ENCODE results near the gene TRIM46. TPM values are rescaled to one million over a fixed set of nuclear protein-coding genes. Genes with fewer than 3 reads are reported as not detected.

TRIM46 gene
- total and polyA plus RNA-seq, 9 of the 15 experiments (the other 6 are each of a cell fraction or from before 2014, with no cell fraction given), result 0.05 to 0.60 (median 0.16) TPM; not detected in 3

GRCh38 chr1:155193275-155193990 lies 19.8 kb downstream of the TRIM46 start (continued):
- peak; percentile 89 for TF ChIP-seq AFF4 (CRISPR knock-in tag; IDR thresholded peaks at IDR 0.05)
- no peak for TF ChIP-seq ZNF584 (CRISPR knock-in tag; IDR thresholded peaks at IDR 0.05; ENCODE audit: low read depth)
- TF ChIP-seq SFPQ (IDR thresholded peaks at IDR 0.05; ENCODE audit: low read depth, low read length), result no peak
- TF ChIP-seq ZBTB33 (CRISPR knock-in tag; IDR thresholded peaks at IDR 0.05), result no peak; the same call in 1 of the 2 replicates
- TF ChIP-seq PHF20 (IDR thresholded peaks at IDR 0.05; ENCODE audit: partially characterized antibody), result no peak
- 0 out of 2 replicates have a peak, but pooled peaks have one; percentile 40 for TF ChIP-seq SOX6 (IDR thresholded peaks at IDR 0.05)
- TF ChIP-seq HDGF (IDR thresholded peaks at IDR 0.05), result no peak
- no peak for TF ChIP-seq U2AF2 (optimal IDR thresholded peaks at IDR 0.05; ENCODE audit: low read depth, low read length)
- TF ChIP-seq KAT7 (CRISPR knock-in tag; IDR thresholded peaks at IDR 0.05; ENCODE audit: borderline replicate concordance), result peak; percentile 89; the same call in 1 of the 2 replicates
- TF ChIP-seq POU5F1 (IDR thresholded peaks at IDR 0.05; ENCODE audit: borderline replicate concordance, low read depth, low read length, partially characterized antibody), result no peak
- TF ChIP-seq NFYB (IDR thresholded peaks at IDR 0.05; ENCODE audit: extremely low read depth, insufficient read length), result no peak
- TF ChIP-seq ZBTB8A (IDR thresholded peaks at IDR 0.05; ENCODE audit: partially characterized antibody), result no peak
- TF ChIP-seq PKNOX1 (IDR thresholded peaks at IDR 0.05), result no peak
- TF ChIP-seq ZNF146 (CRISPR knock-in tag; IDR thresholded peaks at IDR 0.05; ENCODE audit: unreplicated experiment), result no peak
- TF ChIP-seq E2F6 (IDR thresholded peaks at IDR 0.05; ENCODE audit: borderline replicate concordance in 1 of 2, extremely low read depth in 1 of 2, insufficient read depth in 1 of 2, insufficient read length in 1 of 2, low read depth in 1 of 2, low read length in 1 of 2, poor library complexity in 1 of 2, severe bottlenecking in 1 of 2), result peak in 1 of 2 experiments; percentile 54
- no peak for TF ChIP-seq HNRNPL (IDR thresholded peaks at IDR 0.05; ENCODE audit: low read depth, low read length)
